NCI-H526 treated with DMSO at 0.1 percent for 48 hours (cell line): Measurements from ENCODE around the gene DGKZ.

Experiments used
- DNase-seq: peaks from one replicate; lab custom pipeline; 2025; lab: John Stamatoyannopoulos, UW

The DGKZ gene

GRCh38 chr11:46347637-46348311, 511 bp downstream of the DGKZ start:
- no peak for DNase-seq

- no peak for DNase-seq
Measured at GRCh38 chr11:46348566-46349401, 1.5 kb downstream of the DGKZ start.

- no peak for DNase-seq
Measured at GRCh38 chr11:46350695-46351094, 3.4 kb downstream of the DGKZ start.

GRCh38 chr11:46351148-46351547, 3.9 kb downstream of the DGKZ start:
- DNase-seq: no peak

GRCh38 chr11:46351606-46352005, 4.3 kb downstream of the DGKZ start:
- DNase-seq: no peak

- DNase-seq: peak; percentile 81
Measured at GRCh38 chr11:46352063-46352841, 5.0 kb downstream of the DGKZ start.

GRCh38 chr11:46353698-46354097, 6.4 kb downstream of the DGKZ start:
- DNase-seq: no peak

- no peak for DNase-seq
Measured at GRCh38 chr11:46356924-46357482, 9.7 kb downstream of the DGKZ start.

GRCh38 chr11:46357483-46357936, 10.2 kb downstream of the DGKZ start:
- DNase-seq: peak; percentile 61

- no peak for DNase-seq
Measured at GRCh38 chr11:46359953-46360352, 12.7 kb downstream of the DGKZ start.

GRCh38 chr11:46360878-46361277, 13.6 kb downstream of the DGKZ start:
- no peak for DNase-seq

- peak; percentile 97 for DNase-seq
Measured at GRCh38 chr11:46361283-46362155, 14.3 kb downstream of the DGKZ start.

GRCh38 chr11:46362156-46363030, 15.1 kb downstream of the DGKZ start:
- DNase-seq: no peak

GRCh38 chr11:46363031-46363407, 15.8 kb downstream of the DGKZ start:
- no peak for DNase-seq

- DNase-seq: no peak
Measured at GRCh38 chr11:46363455-46364005, 16.3 kb downstream of the DGKZ start.

- DNase-seq: no peak
Measured at GRCh38 chr11:46364056-46364455, 16.8 kb downstream of the DGKZ start.

- DNase-seq: no peak
Measured at GRCh38 chr11:46364791-46365190, 17.5 kb downstream of the DGKZ start.

GRCh38 chr11:46366260-46366659, 19.0 kb downstream of the DGKZ start:
- DNase-seq: no peak

GRCh38 chr11:46366661-46367161, 19.4 kb downstream of the DGKZ start:
- DNase-seq: no peak
